Activated gamma-delta T cell treated with Interleukin-2 at 50 U/mL for 16 hours (primary cell): Measurements from ENCODE around the gene ITGB8.
"Not testable (repeated sequence)": the region's sequence is repeated elsewhere in the genome, so short reads cannot be mapped to it uniquely, and the experiment has no call there.

Experiments
- DNase-seq: peaks from one replicate; pipeline ENCODE4 v3.0.0-alpha.2; 2020

The ITGB8 gene

DNA sequence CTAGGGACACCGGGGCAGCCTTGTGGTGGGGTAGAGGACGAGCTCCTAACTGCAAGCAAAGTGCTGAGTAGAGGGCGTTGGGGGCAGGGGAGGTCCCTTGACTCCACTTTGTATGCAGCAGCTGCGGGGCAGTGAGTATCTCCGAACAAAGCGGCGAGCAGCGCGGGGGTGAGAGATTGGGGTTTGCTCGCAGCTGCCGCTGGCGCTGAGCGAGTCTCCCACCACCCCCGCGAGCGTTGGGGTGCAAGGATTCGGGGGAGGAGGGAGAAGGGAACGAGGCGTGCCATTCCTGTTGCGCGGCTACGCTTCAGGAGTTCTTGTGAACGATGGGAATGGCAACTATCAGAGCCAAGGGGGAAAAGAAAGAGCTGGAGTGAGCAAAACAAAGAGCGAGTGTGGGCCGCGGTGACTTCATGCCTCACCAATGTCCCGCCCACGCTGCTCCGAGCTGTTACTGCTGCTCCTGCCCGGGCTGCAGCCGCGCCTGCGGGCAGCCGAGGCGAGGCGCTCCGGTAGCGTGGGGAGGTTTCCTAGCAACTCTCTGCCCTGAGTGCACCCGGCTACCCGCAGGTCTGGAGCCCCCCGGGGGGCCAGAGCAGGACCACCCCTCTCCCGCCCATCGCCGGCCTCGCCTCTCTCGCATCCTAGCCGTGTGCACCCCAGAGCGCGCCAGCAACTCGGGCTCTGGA lies at the start of gene ITGB8:
Gene ITGB8 (plus strand): TSS at position 662 of the 689 bp plus-strand sequence. CDS start 907 bp downstream, outside the sequence.
- no peak for DNase-seq

DNA sequence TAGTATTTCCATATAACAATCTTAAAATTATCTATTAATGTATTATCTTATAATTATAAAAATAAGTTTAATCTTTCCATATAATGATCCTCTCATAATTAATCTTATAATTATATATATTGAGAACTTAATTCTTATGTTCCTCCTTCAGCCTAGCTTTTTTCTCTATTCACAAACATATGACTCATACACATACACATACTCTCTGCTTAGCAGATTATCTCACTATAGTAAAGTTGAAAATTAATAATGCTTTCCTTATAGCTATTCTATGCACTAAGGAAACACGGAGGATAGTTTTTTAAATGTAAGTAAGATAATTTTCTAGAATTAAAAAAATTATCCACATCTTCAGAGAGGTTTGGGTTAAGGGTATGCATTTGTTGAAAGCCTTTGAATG lies 47.7 kb upstream of the ITGB8 start:
- DNase-seq, result no peak

DNA sequence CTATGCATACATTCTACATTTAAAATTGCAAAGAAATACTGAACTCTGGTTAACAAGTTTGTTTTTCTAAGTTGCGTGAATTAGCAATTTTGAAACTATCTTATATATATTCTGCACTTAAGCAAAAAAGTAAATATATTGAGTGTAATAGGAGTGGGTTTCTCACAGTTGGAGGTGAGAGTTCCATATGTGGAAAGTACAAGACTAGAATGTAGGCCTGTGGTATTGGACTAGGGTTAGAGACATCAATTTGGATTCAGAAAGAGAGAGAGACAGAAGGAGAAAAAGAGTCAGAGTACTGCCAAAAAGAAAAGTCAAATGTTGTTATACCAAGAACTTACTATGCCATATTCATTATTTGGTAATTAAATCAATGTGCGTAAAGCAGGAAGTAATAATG lies 47.3 kb upstream of the ITGB8 start:
- no peak for DNase-seq

DNA sequence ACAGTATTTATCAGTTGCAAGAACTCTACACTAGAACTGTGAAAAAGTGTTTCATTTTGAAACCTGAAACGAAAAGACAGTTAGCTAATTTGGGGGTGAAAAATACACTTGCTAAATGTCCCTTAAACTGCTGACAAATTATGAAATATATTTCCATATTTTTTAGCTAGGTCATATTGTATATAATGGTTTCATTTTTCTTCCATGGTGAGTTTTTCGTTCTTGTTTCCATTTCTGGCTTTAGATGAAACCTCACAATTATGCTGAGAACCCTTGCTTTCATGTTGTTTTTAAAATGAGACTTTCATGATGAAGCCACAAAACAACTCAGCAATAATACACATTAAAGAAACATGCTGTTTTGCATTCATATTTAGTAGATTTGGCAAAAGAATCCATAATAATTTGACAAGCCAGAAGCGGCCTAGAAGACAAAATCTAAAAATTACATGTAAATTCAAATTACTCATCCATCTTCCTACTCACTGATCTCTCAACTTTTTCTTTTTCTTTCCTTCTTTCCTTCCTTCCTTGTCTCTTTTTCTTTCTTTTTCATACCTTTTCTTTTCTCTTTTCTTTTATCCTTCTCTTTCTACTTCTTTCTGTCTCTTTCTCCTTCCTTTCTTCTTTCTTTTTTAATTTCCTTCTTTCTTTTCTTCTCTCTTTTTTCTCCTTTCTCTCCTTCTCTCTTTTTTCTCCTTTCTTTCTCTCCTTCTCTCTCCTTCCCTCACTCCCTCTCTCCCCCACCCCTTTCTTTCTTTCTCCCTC lies 46.5 kb upstream of the ITGB8 start:
- DNase-seq, result no peak

DNA sequence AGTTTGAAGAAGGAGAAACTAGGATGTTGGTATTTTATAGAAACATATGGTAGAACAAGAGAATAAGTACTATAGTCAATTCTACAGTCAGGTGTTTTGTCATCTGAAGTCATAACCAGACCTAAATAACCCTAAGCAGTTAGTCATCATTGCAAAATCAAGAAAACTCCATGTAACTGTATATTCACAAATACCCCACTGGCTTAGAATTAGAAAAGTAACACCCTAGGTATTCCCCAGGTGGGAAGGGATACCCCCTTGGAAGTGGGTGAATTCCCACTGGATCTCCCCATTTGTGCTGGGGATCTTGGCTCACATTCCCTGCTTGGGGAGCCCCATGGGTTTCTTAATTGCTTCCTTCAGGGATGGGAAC lies 45.9 kb upstream of the ITGB8 start:
- DNase-seq, result no peak

DNA sequence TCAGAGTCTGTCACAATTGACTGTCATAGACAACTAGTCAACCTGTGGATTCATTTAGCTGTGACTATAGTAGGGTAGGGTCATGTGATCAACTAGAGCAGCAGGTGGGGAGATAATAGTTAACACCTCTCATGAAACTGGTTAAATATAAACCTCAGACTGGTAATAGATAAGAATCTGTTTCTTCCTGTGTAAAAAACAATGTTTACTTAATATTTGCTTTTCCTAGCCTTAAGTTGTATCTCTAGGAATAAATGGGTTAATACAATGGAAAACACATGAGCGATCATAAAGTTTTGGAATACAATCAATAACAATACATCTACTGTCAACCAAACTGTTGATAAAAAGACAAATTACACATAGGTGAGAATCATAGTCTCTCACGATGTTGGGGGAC lies 43.4 kb upstream of the ITGB8 start:
- DNase-seq, result no peak

DNA sequence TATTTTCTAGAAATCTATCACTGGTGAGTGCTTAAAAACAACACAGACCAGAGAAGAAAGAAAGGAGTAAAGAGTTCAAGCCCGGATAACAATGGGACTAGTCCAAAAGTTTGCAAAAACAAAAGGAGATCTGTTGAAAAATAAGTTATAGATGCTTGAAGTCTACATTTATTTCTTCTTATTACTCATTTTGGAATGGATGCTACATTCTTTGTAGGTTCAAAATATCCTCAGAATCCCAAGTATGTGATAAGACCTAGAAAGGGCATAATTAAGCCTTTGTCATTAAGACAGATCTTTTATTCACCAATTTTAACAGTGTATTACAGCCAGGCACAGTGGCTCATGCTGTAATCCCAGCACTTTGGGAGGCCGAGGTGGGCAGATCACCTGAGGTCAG lies 42.7 kb upstream of the ITGB8 start:
- DNase-seq, result no peak

DNA sequence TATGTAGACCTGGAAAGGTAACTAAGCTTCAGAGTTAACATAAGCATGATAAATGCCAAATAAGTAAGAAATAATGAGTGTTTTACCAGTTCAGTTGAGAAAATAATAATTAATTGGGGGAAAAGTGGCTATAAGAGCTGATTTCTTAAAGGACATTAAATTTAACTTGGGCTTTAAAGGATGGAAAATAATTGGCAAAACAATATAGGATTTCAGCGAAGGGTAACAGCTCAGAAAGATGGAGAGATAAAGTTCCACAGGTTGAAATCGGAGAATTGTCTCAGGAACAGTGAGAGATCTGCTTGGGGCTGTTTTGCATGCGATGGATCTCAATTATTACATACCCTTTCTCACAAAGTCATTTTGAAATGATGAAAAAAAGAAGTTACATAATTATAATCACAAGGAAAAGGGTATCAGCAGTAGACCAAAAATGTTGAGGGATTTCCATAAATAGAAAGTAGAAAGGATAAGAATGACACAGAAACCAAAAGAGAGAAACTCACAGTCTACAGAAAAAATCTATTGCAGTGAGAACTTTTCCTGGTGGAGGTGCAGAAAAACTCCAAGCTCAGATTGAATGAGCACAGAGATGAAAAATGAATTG lies 40.1 kb upstream of the ITGB8 start:
- no peak for DNase-seq

DNA sequence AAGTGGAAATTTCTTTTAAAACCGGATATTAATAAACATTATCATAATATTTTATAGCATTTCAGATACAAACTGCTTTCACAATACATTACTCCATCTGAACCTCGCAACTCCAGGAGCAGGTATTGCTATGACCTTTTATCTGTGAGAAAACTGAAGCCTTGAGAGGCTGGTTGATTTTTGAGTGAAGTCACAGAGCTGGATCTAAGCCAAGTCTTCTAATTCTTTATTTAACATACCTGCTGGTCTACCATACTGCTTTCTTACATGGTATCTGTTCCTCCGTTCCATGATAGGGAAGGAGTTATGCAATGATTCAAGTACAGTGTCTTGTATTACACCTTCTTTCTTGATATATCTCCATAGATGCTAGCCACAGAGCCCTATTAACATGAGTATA lies 37.4 kb upstream of the ITGB8 start:
- DNase-seq, result no peak

DNA sequence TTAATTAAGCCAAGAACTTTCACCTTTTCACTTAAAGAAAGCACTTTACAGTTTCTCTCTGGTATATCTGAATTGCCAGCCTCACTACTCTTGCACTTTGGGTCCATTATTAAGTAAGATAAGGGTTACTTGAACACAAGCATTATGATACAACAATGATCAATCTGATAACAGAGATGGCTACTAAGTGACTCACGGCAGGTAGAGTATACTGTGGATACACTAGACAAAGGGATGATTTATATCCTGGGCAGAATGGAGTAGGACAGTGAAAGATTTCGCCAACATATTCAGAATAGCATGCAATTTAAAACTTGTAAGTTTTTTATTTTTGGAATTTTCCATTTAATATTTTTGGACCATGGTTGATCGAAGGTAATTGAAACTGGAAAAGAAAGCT lies 34.3 kb upstream of the ITGB8 start:
- no peak for DNase-seq

DNA sequence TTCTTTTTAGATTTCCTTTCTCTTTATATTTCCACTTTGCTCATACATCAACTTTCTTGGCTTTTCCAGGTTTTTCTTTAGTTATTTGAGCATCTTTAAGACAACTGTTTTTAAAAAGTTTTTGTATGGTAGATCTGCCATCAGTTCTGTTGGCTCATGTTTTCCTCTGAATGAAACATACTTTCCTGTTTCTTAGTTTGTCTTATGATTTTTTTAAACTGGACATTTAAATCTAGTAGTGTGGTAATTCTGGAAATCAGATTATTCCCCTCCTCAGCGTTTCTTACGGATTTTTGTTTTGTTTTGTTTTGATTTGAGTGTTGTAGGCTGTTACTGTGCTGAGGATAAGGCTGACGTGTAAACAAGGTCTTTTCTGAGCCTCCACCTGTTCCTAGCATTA lies 33.8 kb upstream of the ITGB8 start:
- DNase-seq, result no peak

DNA sequence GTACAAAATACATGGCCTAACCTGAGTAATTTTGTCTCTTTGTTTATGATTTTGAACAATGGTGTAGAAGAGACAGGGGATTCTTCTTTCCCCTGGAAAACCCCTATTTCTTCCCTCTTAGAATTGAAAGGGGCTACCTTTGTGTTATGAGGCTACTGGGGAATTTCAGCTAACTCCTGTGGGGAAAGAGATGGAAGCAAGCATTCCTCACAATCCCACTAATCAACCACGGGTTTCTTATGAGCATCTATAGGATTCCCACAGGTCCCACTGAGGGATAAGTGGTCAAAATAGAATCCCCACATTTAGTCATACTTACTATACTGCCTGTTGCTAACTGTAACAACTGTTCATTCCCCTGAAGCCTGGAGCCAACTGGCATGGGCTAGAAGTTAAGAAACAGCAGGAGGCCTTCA lies 32.2 kb upstream of the ITGB8 start:
- DNase-seq, result no peak

DNA sequence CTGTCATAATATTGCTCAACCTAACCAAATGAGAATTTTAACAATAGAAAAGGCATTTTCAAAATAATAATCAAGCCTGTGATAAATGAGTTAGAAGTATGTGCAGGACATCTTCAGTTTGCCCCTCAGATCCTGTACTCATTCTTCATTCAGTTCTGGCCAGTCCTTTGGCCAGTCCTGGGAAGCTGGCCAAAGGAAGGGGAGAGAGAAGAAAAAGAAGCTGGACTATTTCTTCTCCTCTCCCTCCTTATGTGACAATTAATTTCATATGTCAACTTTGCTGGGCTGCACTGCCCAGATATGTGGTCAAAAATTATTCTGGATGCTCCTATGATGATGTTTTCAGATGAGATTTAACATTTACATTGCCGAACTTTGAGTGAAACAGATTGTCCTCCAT lies 31.6 kb upstream of the ITGB8 start:
- no peak for DNase-seq

DNA sequence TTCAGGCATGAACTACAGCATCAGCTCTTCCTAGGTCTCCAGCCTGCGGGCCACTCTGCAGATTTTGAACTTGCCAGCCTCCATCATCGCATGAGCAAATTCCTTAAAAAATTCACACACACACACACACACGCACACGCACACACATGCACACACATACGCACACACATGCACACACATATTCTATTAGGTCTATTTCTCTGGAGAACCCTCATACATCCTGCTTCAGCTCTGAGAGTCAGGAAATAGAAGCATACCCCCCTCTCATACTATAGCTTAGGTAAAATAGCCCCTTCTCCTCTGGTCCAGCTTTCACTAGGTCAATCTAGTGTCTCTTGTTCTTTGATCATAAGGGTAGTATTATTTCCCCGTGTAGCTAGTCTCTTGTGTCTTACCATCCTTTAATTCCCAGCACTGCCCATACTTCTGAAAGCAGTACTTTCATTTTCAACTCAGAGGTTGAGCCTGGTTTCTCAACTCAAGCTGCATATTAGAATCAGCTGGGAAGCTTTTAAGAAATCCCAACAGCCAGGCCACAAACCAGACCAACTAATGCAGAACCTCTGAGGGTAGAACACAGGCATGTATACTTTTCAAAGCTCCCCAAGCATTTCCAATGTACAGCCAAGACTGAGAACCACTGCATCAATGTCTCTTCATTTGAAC lies 30.9 kb upstream of the ITGB8 start:
- no peak for DNase-seq

DNA sequence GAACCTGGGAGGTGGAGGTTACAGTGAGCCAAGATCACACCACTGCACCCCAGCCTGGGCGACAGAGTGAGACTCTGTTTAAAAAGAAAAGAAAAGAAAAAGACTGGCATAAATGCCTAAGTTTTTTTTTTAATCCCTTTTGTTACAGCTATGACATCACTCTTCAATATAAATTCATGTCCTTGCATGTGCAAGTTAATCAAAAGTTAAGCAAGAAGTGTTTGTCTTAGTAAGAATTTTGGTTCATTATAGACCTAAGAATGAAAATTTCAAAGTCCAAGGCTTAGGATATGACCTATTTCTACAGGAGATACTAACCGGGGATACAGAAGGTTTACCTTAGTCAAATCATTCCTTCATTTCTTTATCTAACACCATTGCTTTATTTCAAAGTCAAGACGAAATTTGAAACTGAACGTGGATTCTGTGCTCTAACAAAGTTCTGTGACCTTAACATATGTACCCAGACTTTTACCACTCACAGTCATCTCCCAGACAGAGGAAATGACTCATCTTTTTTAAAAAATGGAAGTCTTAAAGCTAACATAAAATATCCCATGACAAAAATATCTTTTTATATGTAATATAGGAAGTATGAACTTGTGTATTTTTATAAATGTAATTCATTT lies 29.3 kb upstream of the ITGB8 start:
- no peak for DNase-seq

DNA sequence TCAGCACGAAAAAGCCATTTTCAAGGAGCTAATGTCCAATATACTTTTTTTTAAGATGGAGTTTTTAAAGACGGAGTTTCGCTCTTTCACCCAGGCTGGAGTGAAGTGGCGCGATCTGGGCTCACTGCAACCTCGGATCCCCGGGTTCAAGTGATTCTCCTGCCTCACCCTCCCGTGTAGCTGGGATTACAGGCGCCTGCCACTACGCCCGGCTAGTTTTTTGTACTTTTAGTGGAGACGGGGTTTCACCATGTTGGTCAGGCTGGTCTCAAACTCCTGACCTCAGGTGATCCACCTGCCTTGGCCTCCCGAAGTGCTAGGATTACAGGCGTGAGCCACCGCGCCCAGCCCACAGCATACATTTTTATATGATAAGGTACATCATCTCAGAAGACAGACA lies 28.4 kb upstream of the ITGB8 start:
- DNase-seq, result not testable (repeated sequence)

DNA sequence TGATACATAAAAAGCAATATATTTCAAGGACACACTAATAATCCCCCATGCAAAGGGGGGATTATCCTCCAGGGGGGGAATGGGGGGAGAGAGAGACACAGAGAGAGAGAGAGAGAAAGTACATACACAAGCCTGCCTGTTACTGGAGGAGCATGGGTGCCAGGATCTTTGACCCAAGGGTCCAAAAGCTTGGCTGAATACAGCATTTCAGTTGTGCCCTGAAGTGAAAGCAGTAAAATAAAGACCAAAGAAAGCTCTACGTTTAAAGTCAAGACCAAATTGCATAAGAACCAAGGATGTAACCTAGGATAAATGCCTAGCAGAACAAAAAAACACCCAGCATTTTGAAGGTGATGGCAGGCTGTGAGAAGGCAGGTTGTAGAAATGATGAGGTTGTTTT lies 27.8 kb upstream of the ITGB8 start:
- no peak for DNase-seq

DNA sequence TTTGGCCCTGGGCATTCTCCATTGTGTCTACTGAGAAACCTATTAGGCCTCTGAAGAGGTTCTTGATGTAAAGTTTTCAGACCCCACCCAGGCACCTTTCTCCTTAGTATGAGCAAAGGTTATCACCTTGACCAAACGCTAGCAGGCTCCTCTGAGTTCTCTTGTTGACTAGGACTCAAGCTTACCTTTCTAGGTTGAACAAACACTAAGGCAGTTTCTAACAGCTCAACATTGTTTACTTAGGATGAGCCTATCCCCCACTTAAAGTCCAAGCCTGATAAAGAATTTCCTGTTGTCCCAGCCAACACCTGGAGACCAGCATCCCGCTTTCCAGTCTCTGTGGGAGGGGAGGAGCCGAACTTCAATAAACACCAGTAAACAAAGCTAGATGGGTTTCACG lies 26.3 kb upstream of the ITGB8 start:
- no peak for DNase-seq

DNA sequence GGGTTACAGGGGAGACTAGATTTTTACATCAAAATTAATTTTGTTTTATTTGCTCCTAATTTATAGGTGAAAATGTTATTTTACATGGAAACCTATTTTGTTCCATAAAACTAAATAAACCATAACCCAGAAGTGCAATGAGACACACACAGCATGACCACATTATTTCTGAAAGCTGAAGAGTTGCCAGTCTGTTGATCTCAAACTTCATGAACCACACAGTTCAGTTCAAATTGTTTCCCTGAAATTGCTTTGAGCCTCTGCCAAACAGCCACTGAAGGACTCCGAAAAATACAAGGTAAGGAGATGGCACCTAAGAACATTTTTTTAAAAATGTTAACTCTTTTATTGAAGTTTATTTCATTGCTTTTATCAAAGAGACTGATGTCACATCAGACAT lies 25.0 kb upstream of the ITGB8 start:
- no peak for DNase-seq

DNA sequence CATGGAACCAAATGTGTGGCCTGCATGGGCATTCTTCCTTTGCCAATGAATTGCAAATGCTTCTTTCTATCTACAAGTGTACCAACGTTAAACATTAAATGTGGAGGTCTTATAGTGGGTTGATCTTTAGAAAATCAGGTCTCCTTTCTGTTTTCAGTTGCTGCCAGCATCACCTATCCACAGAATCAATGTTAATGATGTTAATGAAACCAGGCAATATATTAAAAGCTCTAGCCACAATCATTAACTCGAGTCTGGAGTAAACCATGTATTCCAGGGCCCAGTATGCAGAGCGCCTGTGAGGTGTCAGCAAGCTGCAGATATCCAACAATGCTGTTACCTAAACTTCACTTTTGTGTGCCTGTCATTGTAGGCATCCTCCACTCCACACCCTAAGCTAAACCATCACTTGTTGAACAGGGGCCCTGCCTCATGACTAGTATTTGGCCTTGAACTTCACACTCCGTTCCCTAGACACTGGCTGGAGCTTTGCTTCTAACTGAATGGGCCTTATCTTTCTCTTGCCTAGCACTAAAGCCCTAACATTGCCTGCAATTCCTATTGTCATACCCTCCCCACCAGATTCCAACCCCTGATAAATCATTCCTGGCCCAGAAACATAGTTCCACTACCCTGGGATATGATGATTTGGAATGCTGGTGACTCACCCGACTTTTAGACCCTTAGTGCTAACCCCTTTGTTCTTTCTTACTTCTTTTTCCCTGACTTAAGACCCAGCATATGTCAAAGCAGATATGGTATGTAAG lies 24.3 kb upstream of the ITGB8 start:
- no peak for DNase-seq

DNA sequence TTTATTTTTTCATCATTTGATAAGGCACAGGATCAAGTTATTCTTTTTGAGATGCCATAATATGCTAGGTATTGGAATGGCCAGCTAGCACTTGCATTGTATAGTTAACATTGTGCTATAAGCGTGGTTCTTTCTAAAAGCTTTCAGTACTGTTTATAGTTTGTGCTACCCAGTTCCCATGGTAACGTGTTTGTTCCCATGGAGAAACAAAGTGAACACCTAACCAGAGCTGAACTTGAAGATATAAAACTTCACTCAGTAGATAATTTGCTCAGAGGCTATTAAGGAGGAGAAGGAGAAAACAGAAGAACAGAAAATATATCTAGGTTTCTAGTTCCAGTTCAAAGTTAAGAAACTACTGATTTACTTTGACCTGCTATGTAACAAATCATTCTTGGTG lies 23.6 kb upstream of the ITGB8 start:
- DNase-seq, result no peak

DNA sequence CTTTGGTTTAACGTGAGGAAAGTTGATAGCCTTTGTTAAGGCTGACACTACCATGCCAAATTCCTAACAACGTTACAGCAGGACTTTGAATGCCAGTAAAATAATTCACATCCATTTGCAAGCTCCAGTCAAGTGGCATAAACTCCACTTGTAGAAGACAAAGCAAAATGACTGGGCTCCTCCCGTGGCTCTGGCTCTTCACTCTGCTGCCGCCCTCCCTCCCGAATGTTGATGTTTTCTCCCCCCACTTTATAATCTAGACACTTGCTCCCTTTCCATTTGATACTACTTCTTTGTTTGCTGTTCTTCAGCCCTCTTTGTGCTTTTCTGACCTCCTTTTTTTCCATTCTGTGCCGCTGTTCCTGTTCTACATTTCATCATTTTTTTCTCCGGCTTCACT lies 22.8 kb upstream of the ITGB8 start:
- DNase-seq, result no peak

DNA sequence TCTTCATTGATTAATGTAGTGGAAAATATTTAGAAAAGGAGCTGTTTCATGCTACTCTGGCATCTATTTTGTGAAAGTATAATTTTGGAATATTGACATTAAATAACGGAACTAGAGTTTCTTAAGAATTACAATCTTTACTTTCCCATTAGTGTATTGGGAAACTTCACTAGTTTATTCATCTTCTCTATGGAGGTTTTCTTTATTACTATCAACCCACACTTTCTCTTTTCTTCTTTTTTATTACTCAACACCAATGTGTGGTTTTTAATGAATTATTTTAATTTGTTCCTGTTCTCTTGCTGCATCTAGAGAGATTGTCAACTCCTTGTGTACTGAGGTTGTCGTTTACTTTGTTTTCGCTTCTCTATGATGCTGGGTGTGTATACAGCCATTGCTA lies 20.4 kb upstream of the ITGB8 start:
- DNase-seq, result no peak
